ENCODE measurements around the gene CNIH2.

CNIH2 gene

GRCh38 chr11:66242095-66242765, 35.7 kb upstream of the CNIH2 start:
- ChIA-PET POLR2A (no interaction called here), CTCF (no interaction called here)
- no peak for DNase-seq (ENCODE audit: extremely low spot score)
- TF ChIP-seq ELF4 (IDR thresholded peaks at IDR 0.05) (no peak), SP1 (IDR thresholded peaks at IDR 0.05) (no peak), FOXM1 (IDR thresholded peaks at IDR 0.05; ENCODE audit: borderline replicate concordance) (no peak), SUZ12 (IDR thresholded peaks at IDR 0.05) (no peak), L3MBTL2 (conservative IDR thresholded peaks at IDR 0.05) (no peak), TARDBP (IDR thresholded peaks at IDR 0.05) (no peak), BHLHE40 (IDR thresholded peaks at IDR 0.05; ENCODE audit: borderline replicate concordance) (no peak), NFRKB (IDR thresholded peaks at IDR 0.05) (no peak), CTBP1 (IDR thresholded peaks at IDR 0.05; ENCODE audit: borderline replicate concordance) (no peak), HDGF (IDR thresholded peaks at IDR 0.05; ENCODE audit: borderline replicate concordance) (no peak), ARNT (IDR thresholded peaks at IDR 0.05) (no peak)
- TF ChIP-seq, protein P1, sequence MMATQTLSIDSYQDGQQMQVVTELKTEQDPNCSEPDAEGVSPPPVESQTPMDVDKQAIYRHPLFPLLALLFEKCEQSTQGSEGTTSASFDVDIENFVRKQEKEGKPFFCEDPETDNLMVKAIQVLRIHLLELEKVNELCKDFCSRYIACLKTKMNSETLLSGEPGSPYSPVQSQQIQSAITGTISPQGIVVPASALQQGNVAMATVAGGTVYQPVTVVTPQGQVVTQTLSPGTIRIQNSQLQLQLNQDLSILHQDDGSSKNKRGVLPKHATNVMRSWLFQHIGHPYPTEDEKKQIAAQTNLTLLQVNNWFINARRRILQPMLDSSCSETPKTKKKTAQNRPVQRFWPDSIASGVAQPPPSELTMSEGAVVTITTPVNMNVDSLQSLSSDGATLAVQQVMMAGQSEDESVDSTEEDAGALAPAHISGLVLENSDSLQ (IDR thresholded peaks at IDR 0.05): no peak

- ChIA-PET CTCF (no interaction called here), POLR2A (no interaction called here)
- no peak for DNase-seq (ENCODE audit: extremely low spot score)
- TF ChIP-seq BHLHE40 (IDR thresholded peaks at IDR 0.05; ENCODE audit: borderline replicate concordance): no peak
- TF ChIP-seq SUZ12 (IDR thresholded peaks at IDR 0.05): no peak
- TF ChIP-seq NFRKB (IDR thresholded peaks at IDR 0.05): no peak
- no peak for TF ChIP-seq L3MBTL2 (conservative IDR thresholded peaks at IDR 0.05)
- no peak for TF ChIP-seq CTBP1 (IDR thresholded peaks at IDR 0.05; ENCODE audit: borderline replicate concordance)
- TF ChIP-seq SP1 (IDR thresholded peaks at IDR 0.05): no peak
- TF ChIP-seq ZNF384 (IDR thresholded peaks at IDR 0.05): no peak
- TF ChIP-seq HDGF (IDR thresholded peaks at IDR 0.05; ENCODE audit: borderline replicate concordance): no peak
- TF ChIP-seq ARNT (IDR thresholded peaks at IDR 0.05): no peak
- TF ChIP-seq LEF1 (IDR thresholded peaks at IDR 0.05; ENCODE audit: borderline replicate concordance): no peak
- TF ChIP-seq FOXA1 (IDR thresholded peaks at IDR 0.05): no peak
- TF ChIP-seq, protein P1 (IDR thresholded peaks at IDR 0.05): no peak
- no peak for TF ChIP-seq FOXM1 (IDR thresholded peaks at IDR 0.05; ENCODE audit: borderline replicate concordance)
- TF ChIP-seq ELF4 (IDR thresholded peaks at IDR 0.05): no peak
- TF ChIP-seq TARDBP (IDR thresholded peaks at IDR 0.05): no peak
- TF ChIP-seq FOXK2 (IDR thresholded peaks at IDR 0.05): no peak
These were observed 34.0 kb upstream of the CNIH2 start for GRCh38 chr11:66243782-66244535.

DNA sequence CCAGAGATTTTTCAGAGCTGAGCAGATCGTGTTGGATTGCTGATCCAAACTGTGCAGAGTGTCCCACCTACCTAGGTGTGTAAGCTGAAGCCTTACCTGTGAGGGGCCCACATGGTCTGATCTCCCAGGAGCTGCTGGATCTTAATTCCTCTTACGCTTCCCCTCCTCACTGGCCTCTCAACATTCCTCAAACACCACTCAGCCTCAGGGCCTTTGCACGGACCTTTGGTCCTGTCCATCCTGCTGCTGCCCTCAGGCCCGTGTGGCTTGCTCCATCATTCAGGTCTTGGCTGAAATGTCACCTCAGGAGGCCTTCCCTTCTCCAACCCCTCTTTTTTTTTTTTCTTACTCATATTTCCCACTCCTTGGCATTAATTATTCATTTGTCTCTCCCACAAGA, 30.7 kb upstream of the CNIH2 start:
- DNase-seq (ENCODE audit: extremely low spot score): no peak
- TF ChIP-seq FOXA1 (IDR thresholded peaks at IDR 0.05) (no peak), LEF1 (IDR thresholded peaks at IDR 0.05; ENCODE audit: borderline replicate concordance) (no peak), FOXK2 (IDR thresholded peaks at IDR 0.05) (no peak), ZNF384 (IDR thresholded peaks at IDR 0.05) (no peak), BHLHE40 (IDR thresholded peaks at IDR 0.05; ENCODE audit: borderline replicate concordance) (no peak), ARNT (IDR thresholded peaks at IDR 0.05) (no peak), FOXM1 (IDR thresholded peaks at IDR 0.05; ENCODE audit: borderline replicate concordance) (no peak), SP1 (IDR thresholded peaks at IDR 0.05) (no peak), ELF4 (IDR thresholded peaks at IDR 0.05) (no peak), HDGF (IDR thresholded peaks at IDR 0.05; ENCODE audit: borderline replicate concordance) (no peak)
- TF ChIP-seq, protein P1 (IDR thresholded peaks at IDR 0.05): no peak
- POLR2A ChIA-PET: interaction anchor here (1.3 kb wide), 2 partner anchors 34 to 42 kb away, joined by 3 to 8 read pairs; partner anchors contain the start of gene YIF1A
- CTCF ChIA-PET: no interaction called here

GRCh38 chr11:66247801-66248200, 30.2 kb upstream of the CNIH2 start:
- no peak for DNase-seq (ENCODE audit: extremely low spot score)
- ChIA-PET POLR2A (interaction anchor here (1.3 kb wide), 1 partner anchor 34 kb away, joined by 3 read pairs; no protein-coding TSS in a partner anchor), CTCF (no interaction called here)
- TF ChIP-seq TARDBP (IDR thresholded peaks at IDR 0.05): no peak
- no peak for TF ChIP-seq ZNF384 (IDR thresholded peaks at IDR 0.05)
- TF ChIP-seq ELF4 (IDR thresholded peaks at IDR 0.05): no peak
- TF ChIP-seq, protein P1 (IDR thresholded peaks at IDR 0.05): no peak
- TF ChIP-seq NFRKB (IDR thresholded peaks at IDR 0.05): no peak
- TF ChIP-seq L3MBTL2 (conservative IDR thresholded peaks at IDR 0.05): no peak
- TF ChIP-seq SUZ12 (IDR thresholded peaks at IDR 0.05): no peak
- TF ChIP-seq SP1 (IDR thresholded peaks at IDR 0.05): no peak
- no peak for TF ChIP-seq HDGF (IDR thresholded peaks at IDR 0.05; ENCODE audit: borderline replicate concordance)
- TF ChIP-seq ARNT (IDR thresholded peaks at IDR 0.05): no peak
- no peak for TF ChIP-seq BHLHE40 (IDR thresholded peaks at IDR 0.05; ENCODE audit: borderline replicate concordance)
- no peak for TF ChIP-seq FOXA1 (IDR thresholded peaks at IDR 0.05)
- TF ChIP-seq LEF1 (IDR thresholded peaks at IDR 0.05; ENCODE audit: borderline replicate concordance): no peak
- no peak for TF ChIP-seq FOXK2 (IDR thresholded peaks at IDR 0.05)

DNA sequence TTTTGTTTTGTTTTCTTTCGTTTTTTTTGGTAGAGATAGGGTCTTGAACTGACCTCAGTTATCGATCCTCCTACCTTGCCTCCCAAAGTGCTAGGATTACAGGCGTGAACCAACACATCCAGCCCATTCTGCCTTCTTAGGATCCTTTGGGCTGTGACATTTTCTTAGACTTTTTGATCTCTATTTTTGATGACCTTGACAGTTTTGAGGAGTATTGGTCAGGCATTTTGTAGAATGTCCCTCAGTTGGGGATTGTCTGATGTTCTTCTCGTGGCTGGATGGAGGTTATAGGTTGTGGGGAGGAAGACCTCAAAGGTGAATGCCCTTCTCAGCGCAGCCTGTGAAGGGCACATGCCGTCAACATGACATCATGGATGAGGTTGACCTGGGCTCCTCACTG, 29.1 kb upstream of the CNIH2 start:
- ChIA-PET POLR2A (no interaction called here), CTCF (no interaction called here)
- TF ChIP-seq ZNF384 (IDR thresholded peaks at IDR 0.05): no peak
- no peak for TF ChIP-seq NFRKB (IDR thresholded peaks at IDR 0.05)
- no peak for TF ChIP-seq BHLHE40 (IDR thresholded peaks at IDR 0.05; ENCODE audit: borderline replicate concordance)
- no peak for TF ChIP-seq ELF4 (IDR thresholded peaks at IDR 0.05)
- TF ChIP-seq SUZ12 (IDR thresholded peaks at IDR 0.05): no peak
- TF ChIP-seq, protein P1 (IDR thresholded peaks at IDR 0.05): no peak
- TF ChIP-seq FOXA1 (IDR thresholded peaks at IDR 0.05): no peak
- no peak for TF ChIP-seq FOXK2 (IDR thresholded peaks at IDR 0.05)
- no peak for TF ChIP-seq TARDBP (IDR thresholded peaks at IDR 0.05)
- no peak for TF ChIP-seq HDGF (IDR thresholded peaks at IDR 0.05; ENCODE audit: borderline replicate concordance)
- no peak for TF ChIP-seq L3MBTL2 (conservative IDR thresholded peaks at IDR 0.05)
- TF ChIP-seq CTBP1 (IDR thresholded peaks at IDR 0.05; ENCODE audit: borderline replicate concordance): no peak
- TF ChIP-seq SP1 (IDR thresholded peaks at IDR 0.05): no peak
- TF ChIP-seq LEF1 (IDR thresholded peaks at IDR 0.05; ENCODE audit: borderline replicate concordance): no peak
- TF ChIP-seq FOXM1 (IDR thresholded peaks at IDR 0.05; ENCODE audit: borderline replicate concordance): no peak
- no peak for TF ChIP-seq ARNT (IDR thresholded peaks at IDR 0.05)
- DNase-seq (ENCODE audit: extremely low spot score): no peak

All from HEK293T (cell line).